BLaER1 treated with 17β-estradiol and CSF1 and Interleukin-3, amounts not matched to agents 10 nM and 100 nM (cell line): Measurements from ENCODE around the gene HSPB8.

Source experiments
- H3K27ac ChIP-seq, 11 experiments: shearing (Covaris generic); formaldehyde crosslinking; 2 replicates each; pipeline ENCODE4 v1.8.1; 2022
- H3K27me3 ChIP-seq, 11 experiments: shearing (Covaris generic); formaldehyde crosslinking; 2 replicates each; pipeline ENCODE4 v1.8.1; 2022
- H3K36me3 ChIP-seq, 11 experiments: shearing (Covaris generic); formaldehyde crosslinking; 2 replicates each; pipeline ENCODE4 v1.8.1; 2022
- H3K4me1 ChIP-seq, 10 experiments: shearing (Covaris generic); formaldehyde crosslinking; 2 replicates each; pipeline ENCODE4 v1.8.1; 2022
- H3K4me2 ChIP-seq, 11 experiments: shearing (Covaris generic); formaldehyde crosslinking; 2 replicates each; pipeline ENCODE4 v1.8.1; 2022
- H3K4me3 ChIP-seq, 10 experiments: shearing (Covaris generic); formaldehyde crosslinking; 2 replicates each; pipeline ENCODE4 v1.8.1; 2022
- H3K9ac ChIP-seq, 11 experiments: shearing (Covaris generic); formaldehyde crosslinking; 2 replicates each; pipeline ENCODE4 v1.8.1; 2022
- H3K9me3 ChIP-seq, 11 experiments: shearing (Covaris generic); formaldehyde crosslinking; replicated peaks in 1 of 11; 2 replicates each; pipeline ENCODE4 v1.8.1; 2022
- H4K20me1 ChIP-seq, 11 experiments: shearing (Covaris generic); formaldehyde crosslinking; 2 replicates each; pipeline ENCODE4 v1.8.1; 2022
- Cebpa-rat ChIP-seq, 11 experiments: shearing (Covaris generic); IDR thresholded peaks; 2 replicates each; pipeline ENCODE4 v1.8.1; 2022

The HSPB8 gene

GRCh38 chr12:119230807-119231206 is 52.1 kb downstream of the HSPB8 start:
- TF ChIP-seq Cebpa-rat (IDR thresholded peaks at IDR 0.05): no peak
- Histone ChIP-seq H3K36me3 (no peaks in the 10 kb centered on the region), H3K4me3 (no peak overlapping the region), H3K9me3 (no peaks in the 10 kb centered on the region), H3K27me3 (no peaks in the 10 kb centered on the region), H3K4me2 (peak overlapping the region in 9 of 11 experiments; percentile 0 to 76 (median 36); a peak in 15 of 22 replicates), H3K27ac (peak overlapping the region in 2 of 11 experiments; percentile 13 to 41; a peak in 3 of 22 replicates), H3K9ac (peak overlapping the region in 1 of 11 experiments; percentile 19; a peak in 2 of 22 replicates), H3K4me1 (peaks cover 0 to 42% (median 16%) of the 10 kb centered on the region in 10 experiments; a peak in 16 of 20 replicates), H4K20me1 (no peaks in the 10 kb centered on the region)

DNA sequence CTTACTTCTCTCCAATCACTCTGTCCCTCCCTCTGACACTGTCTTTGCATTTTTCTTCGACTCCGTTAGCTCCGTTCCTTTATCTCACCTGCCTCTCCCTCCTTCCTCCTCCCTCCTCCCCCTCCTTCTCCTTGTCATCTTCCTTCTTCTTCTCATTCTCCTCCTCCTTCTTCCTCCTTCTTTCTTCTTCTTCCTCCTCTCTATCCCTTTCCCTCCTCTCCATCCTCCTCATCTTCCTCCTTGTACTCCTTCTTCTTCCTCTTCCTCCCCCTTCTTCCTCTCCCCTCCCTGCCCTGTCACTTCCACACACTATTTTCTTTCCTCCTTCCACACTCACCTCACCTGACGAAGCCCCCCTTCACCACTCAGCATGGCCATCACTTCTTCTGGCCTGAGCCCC is 53.0 kb downstream of the HSPB8 start:
- no peaks in the 10 kb centered on the region for H3K36me3 ChIP-seq
- TF ChIP-seq Cebpa-rat (IDR thresholded peaks at IDR 0.05): no peak
- peak overlapping the region in 3 of 11 experiments; percentile 27 to 76 (median 59); a peak in 3 of 22 replicates for H3K4me2 ChIP-seq
- peaks cover 0 to 34% (median 14%) of the 10 kb centered on the region in 10 experiments; a peak in 14 of 20 replicates for H3K4me1 ChIP-seq
- H3K9me3 ChIP-seq: no peaks in the 10 kb centered on the region
- H3K4me3 ChIP-seq: no peak overlapping the region
- H3K27ac ChIP-seq: no peak overlapping the region
- H3K9ac ChIP-seq: no peak overlapping the region
- no peaks in the 10 kb centered on the region for H4K20me1 ChIP-seq
- H3K27me3 ChIP-seq: no peaks in the 10 kb centered on the region

DNA sequence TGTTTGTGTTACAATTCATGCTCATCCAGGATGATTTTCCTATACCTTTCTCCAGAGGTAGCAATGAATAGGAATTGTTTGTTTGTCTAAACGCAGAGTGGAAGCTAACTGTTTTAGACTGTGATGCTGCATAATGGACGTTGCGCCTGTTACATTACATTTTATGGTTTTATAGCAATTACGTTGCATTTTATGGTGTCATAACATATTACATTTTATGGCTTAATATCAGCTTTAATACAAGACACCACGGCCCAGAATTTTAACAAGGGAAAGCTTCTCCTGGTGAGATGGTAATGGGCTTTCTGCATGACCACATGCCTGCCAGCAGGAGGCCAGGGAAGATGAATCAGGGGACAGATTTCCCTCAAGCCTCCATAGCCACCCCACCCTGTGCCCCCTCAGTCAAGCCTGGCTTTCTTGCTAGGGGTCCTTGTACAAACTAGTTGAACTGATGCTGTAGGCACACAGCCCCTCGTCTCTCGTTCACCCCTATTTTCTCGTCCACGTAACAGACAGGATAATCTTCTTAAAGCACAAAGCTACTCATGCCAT is 56.5 kb downstream of the HSPB8 start:
- no peaks in the 10 kb centered on the region for H3K27me3 ChIP-seq
- H4K20me1 ChIP-seq: no peaks in the 10 kb centered on the region
- H3K4me3 ChIP-seq: no peak overlapping the region
- H3K4me2 ChIP-seq: no peak overlapping the region
- H3K9ac ChIP-seq: no peak overlapping the region
- H3K27ac ChIP-seq: no peak overlapping the region
- H3K9me3 ChIP-seq: no peaks in the 10 kb centered on the region
- no peaks in the 10 kb centered on the region for H3K36me3 ChIP-seq
- no peak for TF ChIP-seq Cebpa-rat (IDR thresholded peaks at IDR 0.05)
- H3K4me1 ChIP-seq: peaks cover 0 to 15% (median 9%) of the 10 kb centered on the region in 10 experiments; a peak in 14 of 20 replicates

DNA sequence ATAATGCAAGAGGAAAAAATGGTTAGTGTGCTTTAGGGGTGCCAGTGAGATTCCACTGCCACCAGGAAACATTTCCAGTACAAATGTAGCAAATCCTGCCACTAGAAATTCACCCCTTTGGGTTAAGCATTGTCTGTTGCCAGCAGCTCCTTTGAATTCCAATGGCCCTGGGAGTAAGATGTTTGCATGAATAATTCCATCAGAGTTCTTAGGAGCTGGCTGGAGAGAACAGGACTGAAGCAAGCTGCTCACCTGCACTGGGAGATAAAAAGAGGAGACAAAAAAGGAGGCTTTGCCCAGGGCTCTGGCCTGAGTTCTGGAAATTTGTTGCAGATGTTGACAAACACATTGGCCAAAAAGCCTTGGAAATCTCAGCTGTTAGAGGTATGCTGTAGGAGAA is 57.6 kb downstream of the HSPB8 start:
- H3K4me1 ChIP-seq: peaks cover 0 to 4% (median 0%) of the 10 kb centered on the region in 10 experiments; a peak in 8 of 20 replicates
- H3K36me3 ChIP-seq: no peaks in the 10 kb centered on the region
- no peak for TF ChIP-seq Cebpa-rat (IDR thresholded peaks at IDR 0.05)
- H3K27me3 ChIP-seq: no peaks in the 10 kb centered on the region
- H4K20me1 ChIP-seq: no peaks in the 10 kb centered on the region
- H3K9me3 ChIP-seq: no peaks in the 10 kb centered on the region
- H3K4me2 ChIP-seq: no peak overlapping the region
- no peak overlapping the region for H3K27ac ChIP-seq
- H3K4me3 ChIP-seq: no peak overlapping the region
- no peak overlapping the region for H3K9ac ChIP-seq

DNA sequence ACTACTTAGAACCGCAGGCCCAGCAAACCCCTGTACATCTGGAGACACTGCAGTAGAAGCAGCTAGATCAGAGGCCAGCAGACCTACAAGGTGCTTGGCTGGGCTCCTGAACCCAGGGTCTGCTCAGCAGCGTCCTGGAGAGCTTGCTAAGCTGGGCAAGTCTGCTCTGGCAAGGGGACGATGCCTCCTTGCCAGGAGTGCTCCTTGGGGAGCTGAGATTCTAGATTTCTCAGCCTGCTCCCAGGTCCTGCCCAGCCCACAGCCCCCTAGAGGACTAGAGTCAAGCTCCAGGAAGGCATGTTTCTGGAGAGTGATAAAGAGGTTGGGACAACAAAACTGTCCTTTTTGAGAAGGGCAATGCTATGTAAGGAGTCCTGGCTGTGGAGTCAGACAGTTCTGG is 60.3 kb downstream of the HSPB8 start:
- H3K9me3 ChIP-seq: no peaks in the 10 kb centered on the region
- H3K27ac ChIP-seq: no peak overlapping the region
- H3K4me3 ChIP-seq: no peak overlapping the region
- H3K4me1 ChIP-seq: no peaks in the 10 kb centered on the region
- H3K4me2 ChIP-seq: no peak overlapping the region
- no peak overlapping the region for H3K9ac ChIP-seq
- H3K36me3 ChIP-seq: no peaks in the 10 kb centered on the region
- H4K20me1 ChIP-seq: no peaks in the 10 kb centered on the region
- no peaks in the 10 kb centered on the region for H3K27me3 ChIP-seq
- TF ChIP-seq Cebpa-rat (IDR thresholded peaks at IDR 0.05): no peak

GRCh38 chr12:119241049-119241448 is 62.3 kb downstream of the HSPB8 start:
- no peaks in the 10 kb centered on the region for H3K9me3 ChIP-seq
- no peaks in the 10 kb centered on the region for H3K36me3 ChIP-seq
- no peaks in the 10 kb centered on the region for H3K4me1 ChIP-seq
- TF ChIP-seq Cebpa-rat (IDR thresholded peaks at IDR 0.05): no peak
- no peak overlapping the region for H3K9ac ChIP-seq
- H3K27me3 ChIP-seq: no peaks in the 10 kb centered on the region
- no peak overlapping the region for H3K4me2 ChIP-seq
- no peaks in the 10 kb centered on the region for H4K20me1 ChIP-seq
- no peak overlapping the region for H3K27ac ChIP-seq
- H3K4me3 ChIP-seq: no peak overlapping the region

DNA sequence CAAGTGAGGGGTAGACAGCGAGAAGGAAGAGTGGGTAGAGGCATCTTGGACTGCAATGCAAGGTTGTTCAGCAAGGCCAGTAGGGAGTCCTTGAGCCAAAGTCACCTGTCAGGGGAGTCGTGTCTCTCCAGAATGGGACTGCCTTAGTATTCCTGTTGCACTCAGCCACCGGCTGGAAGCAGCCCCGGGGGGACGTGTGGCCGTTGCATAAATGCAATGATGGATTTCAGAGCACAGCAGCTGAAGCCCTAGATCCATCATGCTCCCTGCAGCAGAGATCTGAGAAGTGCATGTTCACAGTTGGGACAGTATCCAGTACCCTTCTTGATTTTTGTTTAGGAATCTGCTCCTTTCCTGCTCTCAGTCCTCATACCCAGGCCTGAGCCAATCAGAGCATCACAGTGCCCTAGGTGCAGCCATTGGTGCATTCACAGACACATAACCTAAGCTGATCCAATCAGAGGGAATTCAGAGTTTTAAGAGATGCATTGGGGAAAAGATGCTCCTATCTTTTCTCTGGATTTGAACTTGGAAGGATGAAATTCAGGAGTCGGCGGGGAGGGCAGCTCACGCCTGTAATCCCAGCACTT is 62.9 kb downstream of the HSPB8 start:
- no peak for TF ChIP-seq Cebpa-rat (IDR thresholded peaks at IDR 0.05)
- no peaks in the 10 kb centered on the region for H3K9me3 ChIP-seq
- H3K4me2 ChIP-seq: no peak overlapping the region
- no peak overlapping the region for H3K4me3 ChIP-seq
- H4K20me1 ChIP-seq: no peaks in the 10 kb centered on the region
- H3K27ac ChIP-seq: no peak overlapping the region
- no peak overlapping the region for H3K9ac ChIP-seq
- H3K36me3 ChIP-seq: no peaks in the 10 kb centered on the region
- H3K27me3 ChIP-seq: no peaks in the 10 kb centered on the region
- no peaks in the 10 kb centered on the region for H3K4me1 ChIP-seq
